Measurements from ENCODE around the gene VPS35L.

Gene VPS35L

GRCh38 chr16:19698480-19699465 is 143.3 kb downstream of the VPS35L start:
- DNase-seq: no peak

GRCh38 chr16:19699472-19699871 is 144.0 kb downstream of the VPS35L start:
- no peak for DNase-seq

- DNase-seq: no peak
Observed at GRCh38 chr16:19700319-19700781, 144.8 kb downstream of the VPS35L start.

GRCh38 chr16:19701091-19701490 is 145.6 kb downstream of the VPS35L start:
- DNase-seq: no peak

GRCh38 chr16:19703172-19703889 is 147.8 kb downstream of the VPS35L start:
- no peak for DNase-seq

- no peak for DNase-seq
Observed at GRCh38 chr16:19704321-19705145, 149.0 kb downstream of the VPS35L start.

GRCh38 chr16:19705146-19705501 is 149.6 kb downstream of the VPS35L start:
- no peak for DNase-seq

- no peak for DNase-seq
Observed at GRCh38 chr16:19705843-19706242, 150.3 kb downstream of the VPS35L start.

GRCh38 chr16:19706846-19707245 is 151.3 kb downstream of the VPS35L start:
- DNase-seq: no peak

- DNase-seq: no peak
Observed at GRCh38 chr16:19707569-19708295, 152.2 kb downstream of the VPS35L start.

GRCh38 chr16:19708296-19709205 is 153.0 kb downstream of the VPS35L start:
- no peak for DNase-seq

GRCh38 chr16:19709381-19710136 is 154.1 kb downstream of the VPS35L start:
- DNase-seq: no peak

- DNase-seq: no peak
Observed at GRCh38 chr16:19710191-19710908, 154.8 kb downstream of the VPS35L start.

GRCh38 chr16:19710991-19711545 is 155.6 kb downstream of the VPS35L start:
- DNase-seq: no peak

GRCh38 chr16:19711643-19712042 is 156.1 kb downstream of the VPS35L start:
- DNase-seq: no peak

- DNase-seq: no peak
Observed at GRCh38 chr16:19712418-19713058, 157.0 kb downstream of the VPS35L start.

- DNase-seq: no peak
Observed at GRCh38 chr16:19713697-19714096, 158.2 kb downstream of the VPS35L start.

- DNase-seq: no peak
Observed at GRCh38 chr16:19715566-19715965, 160.1 kb downstream of the VPS35L start.

GRCh38 chr16:19716183-19716582 is 160.7 kb downstream of the VPS35L start:
- no peak for DNase-seq
